Mammary epithelial cell (primary cell): ENCODE measurements around the gene AGPAT3.

Source experiments
- EZH2 ChIP-seq: IDR thresholded peaks from 2 replicates; pipeline ENCODE4 v1.6.1; 2012; ENCODE audit warnings: low read length, inconsistent platforms, borderline replicate concordance
- TF ChIP-seq, protein P1 (sequence below), 2 donors: IDR thresholded peaks in 1 of 2; conservative IDR thresholded peaks in 1 of 2; 2 replicates each; pipeline ENCODE4 v1.5.1; 2011 to 2012; ENCODE audit warnings: inconsistent platforms in 2 of 2, low read length in 2 of 2, mild to moderate bottlenecking in 2 of 2, control low read depth in 1 of 2, low read depth in 1 of 2; ENCODE audit not compliant: insufficient read depth in 1 of 2; ENCODE audit errors: extremely low read depth in 1 of 2

DNA sequence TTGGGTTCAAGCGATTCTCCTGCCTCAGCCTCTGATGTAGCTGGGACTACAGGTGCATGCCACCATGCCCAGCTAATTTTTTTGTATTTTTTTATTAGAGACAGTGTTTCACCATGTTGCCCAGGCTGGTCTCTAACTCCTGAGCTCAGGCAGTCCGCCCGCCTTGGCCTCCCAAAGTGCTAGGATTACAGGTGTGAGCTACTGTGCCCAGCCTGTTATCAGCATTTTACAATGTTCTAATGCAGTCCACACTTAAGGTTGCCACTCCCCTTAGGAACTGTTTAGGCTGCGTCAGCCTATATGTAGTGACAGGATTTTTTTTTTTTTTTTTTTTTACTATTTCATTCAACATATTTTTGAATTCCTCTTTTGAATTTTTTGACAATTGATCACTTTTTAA lies 30.2 kb downstream of the AGPAT3 start:
- TF ChIP-seq EZH2, result no peak
- TF ChIP-seq, protein P1, sequence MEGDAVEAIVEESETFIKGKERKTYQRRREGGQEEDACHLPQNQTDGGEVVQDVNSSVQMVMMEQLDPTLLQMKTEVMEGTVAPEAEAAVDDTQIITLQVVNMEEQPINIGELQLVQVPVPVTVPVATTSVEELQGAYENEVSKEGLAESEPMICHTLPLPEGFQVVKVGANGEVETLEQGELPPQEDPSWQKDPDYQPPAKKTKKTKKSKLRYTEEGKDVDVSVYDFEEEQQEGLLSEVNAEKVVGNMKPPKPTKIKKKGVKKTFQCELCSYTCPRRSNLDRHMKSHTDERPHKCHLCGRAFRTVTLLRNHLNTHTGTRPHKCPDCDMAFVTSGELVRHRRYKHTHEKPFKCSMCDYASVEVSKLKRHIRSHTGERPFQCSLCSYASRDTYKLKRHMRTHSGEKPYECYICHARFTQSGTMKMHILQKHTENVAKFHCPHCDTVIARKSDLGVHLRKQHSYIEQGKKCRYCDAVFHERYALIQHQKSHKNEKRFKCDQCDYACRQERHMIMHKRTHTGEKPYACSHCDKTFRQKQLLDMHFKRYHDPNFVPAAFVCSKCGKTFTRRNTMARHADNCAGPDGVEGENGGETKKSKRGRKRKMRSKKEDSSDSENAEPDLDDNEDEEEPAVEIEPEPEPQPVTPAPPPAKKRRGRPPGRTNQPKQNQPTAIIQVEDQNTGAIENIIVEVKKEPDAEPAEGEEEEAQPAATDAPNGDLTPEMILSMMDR (conservative IDR thresholded peaks at IDR 0.05 in 1 of 2, IDR thresholded peaks at IDR 0.05 in 1 of 2; ENCODE audit: extremely low read depth in 1 of 2, insufficient read depth in 1 of 2, low read depth in 1 of 2, low read length in 2 of 2), result no peak
